AG04449 (cell line): ENCODE results near the gene PFKL.

Source experiments
- CTCF ChIA-PET: fragments of 350-600 bp; formaldehyde crosslinking; extraction: SDS; loops from one replicate; lab custom pipeline; 2021; ENCODE audit warnings: antibody characterized with exemption; lab: Yijun Ruan, JAX
- POLR2A ChIA-PET: fragments of 400-600, 350-600 bp; formaldehyde crosslinking; extraction: SDS; loops from one replicate; lab custom pipeline; 2020; ENCODE audit warnings: antibody characterized with exemption, inconsistent platforms; lab: Yijun Ruan, JAX
- DNase-seq: peaks from one replicate; pipeline ENCODE4 v3.0.0-alpha.2; 2010; ENCODE audit warnings: low read depth, low spot score
- H3K4me3 ChIP-seq: 2 replicates; pipeline ENCODE4 v1.5.1; 2011; ENCODE audit warnings: low read depth, mild to moderate bottlenecking, control low read depth, low read length
- TF ChIP-seq, protein P1 (sequence below): IDR thresholded peaks from one replicate; pipeline ENCODE4 v1.5.1; 2011; ENCODE audit warnings: mild to moderate bottlenecking, moderate library complexity, low read length, control low read depth, inconsistent platforms; ENCODE audit not compliant: insufficient read depth; ENCODE audit errors: missing control alignments

Gene PFKL

DNA sequence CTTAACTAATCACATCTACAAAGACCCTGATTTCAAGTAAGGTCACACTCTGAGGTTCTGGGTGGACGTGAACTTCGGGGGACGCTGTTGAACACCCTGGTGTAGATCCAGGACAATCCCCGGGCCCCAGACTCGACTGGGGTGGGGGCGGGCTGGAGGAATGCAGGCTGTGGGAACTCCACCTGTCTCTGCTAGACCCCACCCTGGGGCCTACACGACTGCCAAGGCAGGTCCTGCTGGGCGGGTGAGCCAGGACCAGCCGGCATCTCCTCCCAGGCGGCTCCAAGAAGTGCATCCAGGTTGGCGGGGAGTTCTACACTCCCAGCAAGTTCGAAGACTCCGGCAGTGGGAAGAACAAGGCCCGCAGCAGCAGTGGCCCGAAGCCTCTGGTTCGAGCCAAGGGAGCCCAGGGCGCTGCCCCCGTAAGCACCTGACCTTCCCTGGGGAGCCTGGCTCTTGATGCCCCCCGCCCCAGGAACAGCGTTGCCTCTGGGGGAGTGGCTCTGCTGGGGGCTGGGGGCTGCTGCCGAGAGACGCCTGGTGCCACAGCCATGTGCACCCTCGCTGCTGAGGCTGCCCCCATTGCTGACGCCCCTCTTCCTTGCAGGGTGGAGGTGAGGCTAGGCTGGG lies 10.4 kb upstream of the PFKL start:
- no peak overlapping the region for H3K4me3 ChIP-seq
- TF ChIP-seq, protein P1, sequence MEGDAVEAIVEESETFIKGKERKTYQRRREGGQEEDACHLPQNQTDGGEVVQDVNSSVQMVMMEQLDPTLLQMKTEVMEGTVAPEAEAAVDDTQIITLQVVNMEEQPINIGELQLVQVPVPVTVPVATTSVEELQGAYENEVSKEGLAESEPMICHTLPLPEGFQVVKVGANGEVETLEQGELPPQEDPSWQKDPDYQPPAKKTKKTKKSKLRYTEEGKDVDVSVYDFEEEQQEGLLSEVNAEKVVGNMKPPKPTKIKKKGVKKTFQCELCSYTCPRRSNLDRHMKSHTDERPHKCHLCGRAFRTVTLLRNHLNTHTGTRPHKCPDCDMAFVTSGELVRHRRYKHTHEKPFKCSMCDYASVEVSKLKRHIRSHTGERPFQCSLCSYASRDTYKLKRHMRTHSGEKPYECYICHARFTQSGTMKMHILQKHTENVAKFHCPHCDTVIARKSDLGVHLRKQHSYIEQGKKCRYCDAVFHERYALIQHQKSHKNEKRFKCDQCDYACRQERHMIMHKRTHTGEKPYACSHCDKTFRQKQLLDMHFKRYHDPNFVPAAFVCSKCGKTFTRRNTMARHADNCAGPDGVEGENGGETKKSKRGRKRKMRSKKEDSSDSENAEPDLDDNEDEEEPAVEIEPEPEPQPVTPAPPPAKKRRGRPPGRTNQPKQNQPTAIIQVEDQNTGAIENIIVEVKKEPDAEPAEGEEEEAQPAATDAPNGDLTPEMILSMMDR: no peak
- no peak for DNase-seq
- CTCF ChIA-PET: no interaction called here
- POLR2A ChIA-PET: no interaction called here

DNA sequence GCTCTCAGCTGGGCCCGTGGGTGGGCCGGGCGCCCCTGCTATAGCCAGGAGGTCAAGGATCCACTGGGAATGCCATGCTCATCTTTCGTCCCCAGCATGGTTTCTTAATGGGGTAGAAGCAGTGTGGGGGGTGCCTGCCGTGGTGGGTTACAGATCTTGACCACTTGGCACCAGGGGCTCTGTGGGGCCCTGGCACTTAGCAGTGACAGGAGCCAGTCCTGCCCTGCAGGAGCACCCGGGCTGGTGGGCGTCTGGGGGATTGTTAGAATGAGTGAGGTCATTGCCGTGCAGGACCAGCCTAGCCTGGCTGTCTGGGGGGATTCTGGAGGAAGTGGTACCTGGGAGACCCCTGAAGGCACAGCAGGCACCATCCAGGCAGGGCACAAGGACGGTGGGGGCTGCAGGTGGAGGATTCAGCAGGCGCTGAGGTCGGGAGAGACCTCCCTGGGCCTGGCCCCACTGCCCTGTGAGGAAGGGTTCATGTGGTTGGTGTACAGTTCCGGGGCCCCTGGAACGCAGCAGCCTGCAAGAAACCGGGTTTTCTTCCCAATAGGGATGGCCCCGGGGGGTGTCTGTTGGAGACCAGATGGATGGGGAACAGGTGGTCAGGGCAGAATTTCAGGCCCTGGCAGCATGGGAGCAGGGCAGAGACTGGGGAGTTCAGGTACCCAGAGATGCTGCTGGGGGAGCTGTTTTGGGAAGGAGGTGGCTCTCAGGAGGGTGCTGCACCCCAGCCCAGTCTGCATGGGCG lies 9.4 kb upstream of the PFKL start:
- no peak for DNase-seq
- ChIA-PET POLR2A (no interaction called here), CTCF (no interaction called here)
- TF ChIP-seq, protein P1: no peak
- no peak overlapping the region for H3K4me3 ChIP-seq

DNA sequence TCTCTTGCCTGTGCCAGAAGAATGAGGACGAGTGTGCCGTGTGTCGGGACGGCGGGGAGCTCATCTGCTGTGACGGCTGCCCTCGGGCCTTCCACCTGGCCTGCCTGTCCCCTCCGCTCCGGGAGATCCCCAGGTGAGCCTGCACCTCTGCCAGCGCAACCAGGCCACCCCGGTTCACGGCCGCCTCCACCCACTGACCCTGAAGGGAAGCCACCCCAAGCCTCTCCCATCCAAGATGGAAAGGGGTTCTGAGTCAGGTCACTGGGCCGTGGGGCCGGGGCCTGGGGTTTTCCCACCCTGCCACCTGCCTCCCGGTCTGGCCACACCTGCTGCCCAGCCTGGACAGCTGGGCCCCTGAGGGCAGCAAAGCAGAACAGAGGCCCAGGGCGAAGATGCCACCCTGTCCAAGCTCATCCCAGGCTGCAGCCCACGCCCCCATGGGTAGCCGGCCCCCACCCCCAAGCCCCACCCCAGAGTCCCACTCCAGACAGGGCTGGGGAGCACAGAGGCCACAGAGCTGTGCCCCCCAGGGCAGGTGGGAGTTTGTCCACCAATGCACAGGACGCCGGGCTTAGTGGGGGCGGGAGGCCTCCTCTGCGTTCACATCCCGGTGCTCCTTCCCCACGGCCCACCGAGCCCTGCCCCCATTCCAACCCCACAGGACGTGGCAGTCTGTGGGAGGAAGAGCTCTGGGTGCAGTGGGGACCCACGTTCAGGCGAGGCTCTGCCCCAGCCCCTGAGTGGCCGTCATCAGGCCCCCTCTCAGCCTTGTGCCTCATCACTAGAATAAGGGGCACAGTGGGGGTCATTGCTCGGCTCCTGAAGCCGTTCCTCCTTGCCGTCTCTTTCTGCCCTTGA lies 8.5 kb upstream of the PFKL start:
- CTCF ChIA-PET: no interaction called here
- TF ChIP-seq, protein P1: no peak
- POLR2A ChIA-PET: no interaction called here
- no peak overlapping the region for H3K4me3 ChIP-seq
- DNase-seq: no peak

DNA sequence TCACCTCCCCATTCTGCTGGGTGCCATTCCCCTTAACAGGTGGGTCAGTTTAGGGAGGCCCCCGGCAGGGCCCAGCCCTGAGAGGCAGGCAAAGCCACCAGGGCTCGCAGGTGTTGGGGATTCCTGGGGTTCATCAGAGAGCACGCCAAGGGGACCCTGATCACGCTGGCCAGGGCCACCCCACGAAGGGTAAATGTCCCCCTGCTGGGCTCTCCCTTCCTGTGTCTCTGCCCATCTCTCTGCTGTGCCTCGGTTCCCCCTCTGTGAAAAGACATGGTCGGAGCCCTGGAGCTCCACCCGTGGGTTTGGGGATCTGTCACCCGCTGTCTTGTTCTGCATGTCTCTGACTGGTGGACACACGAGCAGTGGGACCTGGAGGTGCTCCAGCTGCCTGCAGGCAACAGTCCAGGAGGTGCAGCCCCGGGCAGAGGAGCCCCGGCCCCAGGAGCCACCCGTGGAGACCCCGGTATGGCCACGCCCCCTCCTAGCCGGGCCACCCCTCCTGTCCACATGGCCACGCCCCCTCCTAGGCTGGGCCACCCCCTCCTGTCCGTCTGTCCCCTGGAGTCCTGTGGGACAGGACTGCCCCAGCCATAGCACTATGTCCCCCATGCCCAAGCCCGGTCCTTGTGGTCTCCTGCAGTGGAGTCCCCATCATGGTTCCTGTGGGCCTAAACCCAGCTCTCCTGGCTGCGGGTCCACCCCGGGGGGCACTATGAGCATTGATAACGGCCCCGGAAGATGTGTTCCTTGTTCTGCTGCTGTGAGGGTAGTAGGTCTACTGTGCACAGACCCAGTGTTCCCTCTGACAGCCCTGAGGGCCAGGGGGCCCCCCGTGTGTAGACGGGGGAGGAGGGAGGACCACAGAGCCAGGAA lies 7.7 kb upstream of the PFKL start:
- POLR2A ChIA-PET: no interaction called here
- TF ChIP-seq, protein P1: no peak
- no peak for DNase-seq
- no peak overlapping the region for H3K4me3 ChIP-seq
- CTCF ChIA-PET: no interaction called here

DNA sequence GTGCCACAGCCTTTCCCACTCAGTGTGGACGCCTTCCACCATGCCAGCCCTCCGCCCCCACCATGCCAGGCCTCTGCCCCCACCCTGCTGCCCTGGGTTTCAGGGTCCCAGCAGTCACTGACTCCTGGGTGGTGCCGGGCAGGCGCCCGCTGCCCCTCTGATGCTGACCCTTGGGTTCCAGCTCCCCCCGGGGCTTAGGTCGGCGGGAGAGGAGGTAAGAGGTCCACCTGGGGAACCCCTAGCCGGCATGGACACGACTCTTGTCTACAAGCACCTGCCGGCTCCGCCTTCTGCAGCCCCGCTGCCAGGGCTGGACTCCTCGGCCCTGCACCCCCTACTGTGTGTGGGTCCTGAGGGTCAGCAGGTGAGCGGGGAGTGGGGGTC lies 7.0 kb upstream of the PFKL start:
- H3K4me3 ChIP-seq: no peak overlapping the region
- no peak for DNase-seq
- ChIA-PET POLR2A (no interaction called here), CTCF (no interaction called here)
- TF ChIP-seq, protein P1: no peak
